ENCODE measurements around the gene CT45A6. TPM values are rescaled to one million over a fixed set of nuclear protein-coding genes. Genes with fewer than 3 reads are reported as not detected.
"Not testable (repeated sequence)": the region's sequence is repeated elsewhere in the genome, so short reads cannot be mapped to it uniquely, and the experiment has no call there.

CT45A6 gene
- total and polyA plus RNA-seq, 10 of the 15 experiments (the other 5 are each of a cell fraction or from before 2014, with no cell fraction given): 0.27 TPM; not detected in 9

GRCh38 chrX:135785403-135785802 lies 17.2 kb downstream of the CT45A6 start, which contains the start of gene CT45A5:
Gene CT45A5, minus strand, starts transcription at chrX:135785503. Its CDS starts 3,774 bp downstream, at chrX:135781729.
- H3K27me3 ChIP-seq (replicated peaks in 1 of 2; ENCODE audit: control insufficient read depth in 2 of 2, insufficient read depth in 2 of 2, low read length in 1 of 2); H2AFZ ChIP-seq (ENCODE audit: control insufficient read depth, low read depth, low read length); H3K9ac ChIP-seq (ENCODE audit: control insufficient read depth, insufficient read depth, low read length); FAIRE-seq; H3K4me1 ChIP-seq (ENCODE audit: control insufficient read depth, insufficient read depth, low read length); H3K9me3 ChIP-seq (replicated peaks; ENCODE audit: control insufficient read depth, insufficient read depth, low read length); SMC1A ChIA-PET (ENCODE audit: uncharacterized antibody, unreplicated experiment); in situ Hi-C loops (cut with MboI); H3K4me3 ChIP-seq; POLR2A ChIA-PET; H3K4me2 ChIP-seq (ENCODE audit: control insufficient read depth, insufficient read depth); CTCF ChIA-PET; ATAC-seq; intact Hi-C loops (cut with micrococcal nuclease; ENCODE audit: unreplicated experiment); H3K27ac ChIP-seq (ENCODE audit: control insufficient read depth, insufficient read depth); DNase-seq (ENCODE audit: low read depth, low spot score); H4K20me1 ChIP-seq (ENCODE audit: control insufficient read depth, insufficient read depth); BruUV-seq (replicated peaks); H3K36me3 ChIP-seq (ENCODE audit: control insufficient read depth in 2 of 2, insufficient read depth in 2 of 2, low read length in 1 of 2); H3K79me2 ChIP-seq (ENCODE audit: control insufficient read depth, insufficient read depth, low read length); RAD21 ChIA-PET (ENCODE audit: unreplicated experiment): not testable (repeated sequence)
- no CpG with 5 or more reads among the region's 16 CpGs for WGBS (ENCODE audit: insufficient coverage, insufficient replicate concordance, low lambda C conversion rate, missing lambda C conversion rate)

DNA sequence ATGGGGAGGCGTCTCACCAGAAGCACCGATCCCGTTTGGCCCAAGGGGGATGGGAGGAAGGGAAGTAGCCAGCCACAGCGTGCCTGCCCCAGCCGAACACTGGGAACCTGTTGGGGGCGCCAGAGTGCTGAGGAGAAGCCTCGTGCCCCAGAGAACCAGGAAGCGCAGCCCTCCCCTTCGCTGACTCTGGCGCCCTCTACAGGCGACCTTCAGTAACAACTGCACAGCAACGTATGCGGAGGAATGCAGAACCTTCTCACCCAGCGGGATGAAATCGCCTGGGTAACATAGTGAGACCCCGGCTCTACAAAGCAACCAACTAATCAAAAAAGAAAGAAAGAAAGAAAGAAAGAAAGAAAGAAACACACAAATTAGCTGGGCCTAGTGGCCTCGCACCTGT lies 34.5 kb downstream of the CT45A6 start, which contains the start of gene CT45A3:
Gene CT45A3 (minus strand): TSS at position 101 of the 400 bp plus-strand sequence. CDS start 3,747 bp downstream, outside the sequence.
- intact Hi-C loops (cut with micrococcal nuclease; ENCODE audit: unreplicated experiment); FAIRE-seq; H3K4me2 ChIP-seq (ENCODE audit: control insufficient read depth, insufficient read depth); H3K27ac ChIP-seq (ENCODE audit: control insufficient read depth, insufficient read depth); H2AFZ ChIP-seq (ENCODE audit: control insufficient read depth, low read depth, low read length); ATAC-seq; H3K9me3 ChIP-seq (replicated peaks; ENCODE audit: control insufficient read depth, insufficient read depth, low read length); CTCF ChIA-PET; BruUV-seq (replicated peaks); in situ Hi-C loops (cut with MboI); H3K9ac ChIP-seq (ENCODE audit: control insufficient read depth, insufficient read depth, low read length); H3K36me3 ChIP-seq (ENCODE audit: control insufficient read depth in 2 of 2, insufficient read depth in 2 of 2, low read length in 1 of 2); DNase-seq (ENCODE audit: low read depth, low spot score); H3K4me1 ChIP-seq (ENCODE audit: control insufficient read depth, insufficient read depth, low read length); H3K4me3 ChIP-seq; RAD21 ChIA-PET (ENCODE audit: unreplicated experiment); POLR2A ChIA-PET; H3K27me3 ChIP-seq (replicated peaks in 1 of 2; ENCODE audit: control insufficient read depth in 2 of 2, insufficient read depth in 2 of 2, low read length in 1 of 2); H3K79me2 ChIP-seq (ENCODE audit: control insufficient read depth, insufficient read depth, low read length); SMC1A ChIA-PET (ENCODE audit: uncharacterized antibody, unreplicated experiment); H4K20me1 ChIP-seq (ENCODE audit: control insufficient read depth, insufficient read depth): not testable (repeated sequence)
- WGBS (ENCODE audit: insufficient coverage, insufficient replicate concordance, low lambda C conversion rate, missing lambda C conversion rate): no CpG with 5 or more reads among the region's 17 CpGs

- POLR2A ChIA-PET; H3K4me2 ChIP-seq (ENCODE audit: control insufficient read depth, insufficient read depth); DNase-seq (ENCODE audit: low read depth, low spot score); H3K27me3 ChIP-seq (replicated peaks in 1 of 2; ENCODE audit: control insufficient read depth in 2 of 2, insufficient read depth in 2 of 2, low read length in 1 of 2); H3K4me1 ChIP-seq (ENCODE audit: control insufficient read depth, insufficient read depth, low read length); H3K9me3 ChIP-seq (replicated peaks; ENCODE audit: control insufficient read depth, insufficient read depth, low read length); RAD21 ChIA-PET (ENCODE audit: unreplicated experiment); H3K27ac ChIP-seq (ENCODE audit: control insufficient read depth, insufficient read depth); H3K36me3 ChIP-seq (ENCODE audit: control insufficient read depth in 2 of 2, insufficient read depth in 2 of 2, low read length in 1 of 2); H3K4me3 ChIP-seq; CTCF ChIA-PET; H4K20me1 ChIP-seq (ENCODE audit: control insufficient read depth, insufficient read depth); in situ Hi-C loops (cut with MboI); H3K79me2 ChIP-seq (ENCODE audit: control insufficient read depth, insufficient read depth, low read length); ATAC-seq; H2AFZ ChIP-seq (ENCODE audit: control insufficient read depth, low read depth, low read length); H3K9ac ChIP-seq (ENCODE audit: control insufficient read depth, insufficient read depth, low read length); SMC1A ChIA-PET (ENCODE audit: uncharacterized antibody, unreplicated experiment); FAIRE-seq; BruUV-seq (replicated peaks): not testable (repeated sequence)
- WGBS (ENCODE audit: insufficient coverage, insufficient replicate concordance, low lambda C conversion rate, missing lambda C conversion rate): 67% methylated on average over 3 of the region's 4 CpGs
- intact Hi-C loops (cut with micrococcal nuclease; ENCODE audit: unreplicated experiment): loop anchor here (5.0 kb wide), 1 partner anchor 188 kb away; no protein-coding TSS in a partner anchor
Measured at GRCh38 chrX:135744739-135745138, 57.8 kb downstream of the CT45A6 start.

Other genes with a start within 250 kb of the CT45A6 start
Only the 7 nearest of the 11 such genes appear.
- gene CT45A1, start 89.1 kb downstream of the CT45A6 start, total RNA-seq (2014; rRNA removed): not detected in 2 replicates
- not detected in 2 replicates for gene CT45A1, start 89.1 kb downstream of the CT45A6 start, total RNA-seq (2014; rRNA removed; fragmentation: Illumina TruSeq; extraction: Trizol)
- not detected in 2 replicates for gene CT45A1, start 89.1 kb downstream of the CT45A6 start, total RNA-seq (2021)
- gene CT45A1, start 89.1 kb downstream of the CT45A6 start, polyA plus RNA-seq (2011; rRNA removed): 0.14 and 0.19 TPM in 2 replicates
- not detected in 2 replicates for gene CT45A1, start 89.1 kb downstream of the CT45A6 start, polyA plus RNA-seq (2014; fragmentation: Illumina TruSeq; extraction: Trizol)
- gene CT45A1, start 89.1 kb downstream of the CT45A6 start, polyA plus RNA-seq (2014; fragmentation: Nextera tagmentation; extraction: Ambion mirVana): not detected
- gene CT45A1, start 89.1 kb downstream of the CT45A6 start, polyA plus RNA-seq (2014; rRNA removed): 0.10 TPM in 1 of 2 replicates, not detected in the other
- gene CT45A1, start 89.1 kb downstream of the CT45A6 start, polyA plus RNA-seq (2016; fragmentation: Nextera tagmentation; extraction: Ambion mirVana): not detected
- gene CT45A3, start 34.6 kb downstream of the CT45A6 start, total RNA-seq (2014; rRNA removed): not detected in 2 replicates
- gene CT45A3, start 34.6 kb downstream of the CT45A6 start, total RNA-seq (2014; rRNA removed; fragmentation: Illumina TruSeq; extraction: Trizol): not detected in 2 replicates
- not detected in 2 replicates for gene CT45A3, start 34.6 kb downstream of the CT45A6 start, total RNA-seq (2021)
- gene CT45A3, start 34.6 kb downstream of the CT45A6 start, polyA plus RNA-seq (2011; rRNA removed): not detected in 2 replicates
- not detected in 2 replicates for gene CT45A3, start 34.6 kb downstream of the CT45A6 start, polyA plus RNA-seq (2014; fragmentation: Illumina TruSeq; extraction: Trizol)
- gene CT45A3, start 34.6 kb downstream of the CT45A6 start, polyA plus RNA-seq (2014; fragmentation: Nextera tagmentation; extraction: Ambion mirVana): not detected
- gene CT45A3, start 34.6 kb downstream of the CT45A6 start, polyA plus RNA-seq (2014; rRNA removed): not detected in 2 replicates
- gene CT45A3, start 34.6 kb downstream of the CT45A6 start, polyA plus RNA-seq (2016; fragmentation: Nextera tagmentation; extraction: Ambion mirVana): not detected
- not detected in 2 replicates for gene CT45A5, start 17.3 kb downstream of the CT45A6 start, total RNA-seq (2014; rRNA removed)
- not detected in 2 replicates for gene CT45A5, start 17.3 kb downstream of the CT45A6 start, total RNA-seq (2014; rRNA removed; fragmentation: Illumina TruSeq; extraction: Trizol)
- not detected in 2 replicates for gene CT45A5, start 17.3 kb downstream of the CT45A6 start, total RNA-seq (2021)
- gene CT45A5, start 17.3 kb downstream of the CT45A6 start, polyA plus RNA-seq (2011; rRNA removed): 0.12 TPM in 1 of 2 replicates, not detected in the other
- 0.32 TPM in 1 of 2 replicates, not detected in the other for gene CT45A5, start 17.3 kb downstream of the CT45A6 start, polyA plus RNA-seq (2014; fragmentation: Illumina TruSeq; extraction: Trizol)
- gene CT45A5, start 17.3 kb downstream of the CT45A6 start, polyA plus RNA-seq (2014; fragmentation: Nextera tagmentation; extraction: Ambion mirVana): under 1 TPM in 1 of 2 experiments, not detected in 1; 0.09 TPM
- not detected in 2 replicates for gene CT45A5, start 17.3 kb downstream of the CT45A6 start, polyA plus RNA-seq (2014; rRNA removed)
- not detected for gene CT45A5, start 17.3 kb downstream of the CT45A6 start, polyA plus RNA-seq (2016; fragmentation: Nextera tagmentation; extraction: Ambion mirVana)
- gene CT45A2, start 17.2 kb upstream of the CT45A6 start, total RNA-seq (2014; rRNA removed): not detected in 2 replicates
- not detected in 2 replicates for gene CT45A2, start 17.2 kb upstream of the CT45A6 start, total RNA-seq (2014; rRNA removed; fragmentation: Illumina TruSeq; extraction: Trizol)
- not detected in 2 replicates for gene CT45A2, start 17.2 kb upstream of the CT45A6 start, total RNA-seq (2021)
- gene CT45A2, start 17.2 kb upstream of the CT45A6 start, polyA plus RNA-seq (2011; rRNA removed): not detected in 2 replicates
- not detected in 2 replicates for gene CT45A2, start 17.2 kb upstream of the CT45A6 start, polyA plus RNA-seq (2014; fragmentation: Illumina TruSeq; extraction: Trizol)
- not detected for gene CT45A2, start 17.2 kb upstream of the CT45A6 start, polyA plus RNA-seq (2014; fragmentation: Nextera tagmentation; extraction: Ambion mirVana)
- gene CT45A2, start 17.2 kb upstream of the CT45A6 start, polyA plus RNA-seq (2014; rRNA removed): not detected in 2 replicates
- not detected for gene CT45A2, start 17.2 kb upstream of the CT45A6 start, polyA plus RNA-seq (2016; fragmentation: Nextera tagmentation; extraction: Ambion mirVana)
- not detected in 2 replicates for gene CT45A7, start 34.5 kb upstream of the CT45A6 start, total RNA-seq (2014; rRNA removed)
- not detected in 2 replicates for gene CT45A7, start 34.5 kb upstream of the CT45A6 start, total RNA-seq (2014; rRNA removed; fragmentation: Illumina TruSeq; extraction: Trizol)
- not detected in 2 replicates for gene CT45A7, start 34.5 kb upstream of the CT45A6 start, total RNA-seq (2021)
- gene CT45A7, start 34.5 kb upstream of the CT45A6 start, polyA plus RNA-seq (2011; rRNA removed): not detected in 2 replicates
- gene CT45A7, start 34.5 kb upstream of the CT45A6 start, polyA plus RNA-seq (2014; fragmentation: Illumina TruSeq; extraction: Trizol): not detected in 2 replicates
- gene CT45A7, start 34.5 kb upstream of the CT45A6 start, polyA plus RNA-seq (2014; fragmentation: Nextera tagmentation; extraction: Ambion mirVana): not detected
- gene CT45A7, start 34.5 kb upstream of the CT45A6 start, polyA plus RNA-seq (2014; rRNA removed): not detected in 2 replicates
- gene CT45A7, start 34.5 kb upstream of the CT45A6 start, polyA plus RNA-seq (2016; fragmentation: Nextera tagmentation; extraction: Ambion mirVana): not detected
- not detected in 2 replicates for gene CT45A8, start 51.8 kb upstream of the CT45A6 start, total RNA-seq (2014; rRNA removed)
- gene CT45A8, start 51.8 kb upstream of the CT45A6 start, total RNA-seq (2014; rRNA removed; fragmentation: Illumina TruSeq; extraction: Trizol): not detected in 2 replicates
- gene CT45A8, start 51.8 kb upstream of the CT45A6 start, total RNA-seq (2021): not detected in 2 replicates
- gene CT45A8, start 51.8 kb upstream of the CT45A6 start, polyA plus RNA-seq (2011; rRNA removed): not detected in 2 replicates
- not detected in 2 replicates for gene CT45A8, start 51.8 kb upstream of the CT45A6 start, polyA plus RNA-seq (2014; fragmentation: Illumina TruSeq; extraction: Trizol)
- gene CT45A8, start 51.8 kb upstream of the CT45A6 start, polyA plus RNA-seq (2014; fragmentation: Nextera tagmentation; extraction: Ambion mirVana): not detected
- not detected in 2 replicates for gene CT45A8, start 51.8 kb upstream of the CT45A6 start, polyA plus RNA-seq (2014; rRNA removed)
- gene CT45A8, start 51.8 kb upstream of the CT45A6 start, polyA plus RNA-seq (2016; fragmentation: Nextera tagmentation; extraction: Ambion mirVana): not detected
- gene CT45A9, start 69.0 kb upstream of the CT45A6 start, total RNA-seq (2014; rRNA removed): not detected in 2 replicates
- gene CT45A9, start 69.0 kb upstream of the CT45A6 start, total RNA-seq (2014; rRNA removed; fragmentation: Illumina TruSeq; extraction: Trizol): not detected in 2 replicates
- gene CT45A9, start 69.0 kb upstream of the CT45A6 start, total RNA-seq (2021): not detected in 2 replicates
- not detected in 2 replicates for gene CT45A9, start 69.0 kb upstream of the CT45A6 start, polyA plus RNA-seq (2011; rRNA removed)
- gene CT45A9, start 69.0 kb upstream of the CT45A6 start, polyA plus RNA-seq (2014; fragmentation: Illumina TruSeq; extraction: Trizol): not detected in 2 replicates
- gene CT45A9, start 69.0 kb upstream of the CT45A6 start, polyA plus RNA-seq (2014; fragmentation: Nextera tagmentation; extraction: Ambion mirVana): not detected
- not detected in 2 replicates for gene CT45A9, start 69.0 kb upstream of the CT45A6 start, polyA plus RNA-seq (2014; rRNA removed)
- not detected for gene CT45A9, start 69.0 kb upstream of the CT45A6 start, polyA plus RNA-seq (2016; fragmentation: Nextera tagmentation; extraction: Ambion mirVana)